Erythroblast (primary cell): ENCODE results near the gene FOXK1.

Experiments used
- GATA1 ChIP-seq: IDR thresholded peaks from 2 replicates; pipeline ENCODE4 v1.6.1; 2011; ENCODE audit warnings: low read depth, mild to moderate bottlenecking, control low read depth, low read length, moderate library complexity
- POLR2A ChIP-seq: IDR thresholded peaks from 2 replicates; pipeline ENCODE4 v1.6.1; 2011; ENCODE audit warnings: mild to moderate bottlenecking, low read length

DNA sequence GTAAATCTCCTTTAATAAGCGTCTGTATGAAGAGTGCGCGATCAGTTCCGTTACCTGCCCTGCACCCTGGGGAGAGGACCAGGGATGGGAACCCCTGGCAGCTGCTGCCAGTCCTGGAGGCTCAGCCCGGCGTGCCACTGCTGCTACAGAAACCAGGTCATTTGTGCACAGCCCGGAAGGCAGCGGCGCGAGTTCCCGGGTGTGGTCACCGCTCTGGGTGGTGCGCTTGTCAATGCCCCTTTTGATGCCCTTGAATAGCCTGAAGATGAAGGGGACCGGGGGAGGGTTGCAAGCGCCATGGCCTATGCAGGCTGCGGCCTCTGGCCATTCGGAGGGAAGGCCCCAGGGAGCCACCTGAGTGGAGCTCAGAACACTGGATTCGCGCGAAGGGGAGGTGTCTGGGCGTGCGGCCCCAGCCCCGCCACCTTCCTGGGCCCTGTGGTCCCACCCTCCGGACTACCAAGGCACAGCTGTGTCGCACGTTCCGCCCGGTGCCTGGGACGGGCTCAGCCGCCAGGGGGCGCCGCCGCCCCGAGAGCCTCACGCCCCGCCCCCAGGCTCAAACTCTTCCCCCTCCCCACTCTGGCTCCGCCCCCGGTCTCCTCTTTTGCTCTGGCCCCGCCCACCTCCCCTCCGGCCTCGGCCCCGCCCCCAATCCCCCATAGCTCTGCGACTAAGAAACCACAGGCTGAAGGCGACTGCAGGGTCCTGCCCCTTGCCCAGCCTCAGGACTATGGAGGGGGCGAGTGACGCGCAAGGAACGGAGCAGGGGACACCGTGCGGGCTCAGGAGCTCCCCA is 109.8 kb downstream of the FOXK1 start:
- TF ChIP-seq POLR2A (no peak), GATA1 (no peak)
